ENCODE data around the gene ARHGAP28. TPM values are rescaled to one million over a fixed set of nuclear protein-coding genes. Genes with fewer than 3 reads are reported as not detected.
A peak's percentile ranks its signal among the peaks of the same experiment; 100 is the strongest.

ARHGAP28 gene
- polyA plus RNA-seq, 3 donors = 65.5 to 68.4 (median 66.7) TPM

DNA sequence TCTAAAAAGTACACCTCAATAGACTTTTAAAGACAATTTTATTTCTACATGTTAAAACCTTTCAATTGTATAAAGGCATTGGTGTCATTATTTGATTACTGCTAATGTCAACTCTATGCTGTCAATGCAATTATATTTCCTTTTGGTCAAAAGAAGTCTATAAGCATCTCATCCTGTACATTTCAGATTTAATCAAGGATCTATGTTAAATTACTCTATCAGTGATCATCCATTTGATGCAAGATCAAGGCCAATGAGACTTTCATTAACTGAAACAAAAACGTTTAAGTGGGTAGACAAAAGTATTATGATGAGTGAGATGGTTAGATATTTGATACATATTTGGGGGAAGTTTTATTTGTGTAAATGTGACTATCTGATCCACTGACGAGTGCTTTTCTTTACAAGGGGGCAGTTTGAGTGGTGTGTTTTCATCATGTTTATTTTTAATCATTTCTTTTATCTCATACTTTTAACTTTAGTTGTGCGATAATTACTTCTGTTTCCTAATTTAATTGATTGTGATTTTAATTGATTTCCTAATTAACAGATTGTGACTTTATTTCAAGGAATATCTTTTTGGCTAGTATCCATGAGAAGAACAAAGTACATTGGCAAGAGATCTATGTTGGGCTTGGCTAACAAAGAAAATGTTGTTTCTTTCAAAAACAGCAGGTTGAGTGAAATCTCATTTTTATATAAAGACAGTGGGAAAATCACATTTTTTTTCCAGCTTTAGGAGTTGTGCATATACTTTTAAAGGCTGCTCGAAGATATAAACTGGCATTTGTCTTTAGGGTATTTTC lies 1.1 kb downstream of the ARHGAP28 start:
- DNase-seq = no peak

DNA sequence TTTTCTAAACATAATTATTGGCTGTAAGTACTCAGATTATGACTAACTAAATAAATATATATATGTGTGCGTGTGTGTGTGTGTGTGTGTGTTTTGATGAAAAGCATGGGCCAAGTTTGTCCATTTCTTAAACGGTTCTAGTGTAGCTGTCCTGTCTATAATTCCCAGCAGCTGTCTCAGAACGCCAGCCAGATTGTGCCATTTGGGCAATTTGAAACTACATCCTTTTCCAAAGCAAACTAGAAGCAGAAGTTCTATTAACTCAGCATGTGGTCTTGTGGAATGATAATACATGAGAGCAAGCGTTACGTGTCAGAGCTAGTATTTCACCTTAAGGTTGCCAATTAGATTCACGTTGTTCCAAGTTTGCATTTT lies 1.7 kb downstream of the ARHGAP28 start:
- DNase-seq = no peak

DNA sequence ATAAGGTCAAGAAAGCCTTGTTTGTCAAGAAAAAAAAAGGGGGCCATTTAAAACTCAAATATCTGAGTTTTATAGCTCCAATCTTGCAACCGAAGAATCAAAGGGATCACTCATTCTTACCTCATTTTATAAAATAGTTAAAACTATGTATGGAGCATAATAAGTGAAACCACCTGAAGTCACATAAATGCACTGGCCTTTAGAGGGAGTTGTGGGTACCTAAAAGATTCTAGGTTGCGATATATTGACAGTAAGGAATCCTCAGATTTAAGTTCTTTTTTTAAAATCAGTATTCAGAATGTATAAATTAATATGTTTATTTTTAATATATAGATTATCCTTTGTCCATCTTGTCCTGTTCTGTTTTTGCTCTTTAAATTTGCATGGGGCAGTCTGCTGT lies 3.4 kb downstream of the ARHGAP28 start:
- no peak for DNase-seq

DNA sequence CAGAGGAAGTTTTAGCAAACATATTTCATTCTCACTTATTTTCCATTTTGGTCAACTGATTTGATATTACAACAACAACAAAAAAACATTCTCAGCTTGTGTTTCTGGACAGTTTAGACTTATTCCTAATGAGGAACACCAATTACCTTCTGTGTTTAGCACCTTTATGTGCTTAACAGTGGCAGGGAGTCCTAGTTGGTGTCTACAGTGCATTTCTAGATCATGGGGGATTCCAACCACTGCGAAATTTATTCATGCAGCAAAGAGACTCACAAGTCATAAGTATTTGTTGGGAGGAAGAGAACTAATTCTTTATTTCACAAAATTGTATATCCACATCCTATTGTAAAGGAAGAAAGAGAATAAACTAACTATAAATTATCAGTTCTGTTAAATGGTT lies 4.2 kb downstream of the ARHGAP28 start:
- no peak for DNase-seq

DNA sequence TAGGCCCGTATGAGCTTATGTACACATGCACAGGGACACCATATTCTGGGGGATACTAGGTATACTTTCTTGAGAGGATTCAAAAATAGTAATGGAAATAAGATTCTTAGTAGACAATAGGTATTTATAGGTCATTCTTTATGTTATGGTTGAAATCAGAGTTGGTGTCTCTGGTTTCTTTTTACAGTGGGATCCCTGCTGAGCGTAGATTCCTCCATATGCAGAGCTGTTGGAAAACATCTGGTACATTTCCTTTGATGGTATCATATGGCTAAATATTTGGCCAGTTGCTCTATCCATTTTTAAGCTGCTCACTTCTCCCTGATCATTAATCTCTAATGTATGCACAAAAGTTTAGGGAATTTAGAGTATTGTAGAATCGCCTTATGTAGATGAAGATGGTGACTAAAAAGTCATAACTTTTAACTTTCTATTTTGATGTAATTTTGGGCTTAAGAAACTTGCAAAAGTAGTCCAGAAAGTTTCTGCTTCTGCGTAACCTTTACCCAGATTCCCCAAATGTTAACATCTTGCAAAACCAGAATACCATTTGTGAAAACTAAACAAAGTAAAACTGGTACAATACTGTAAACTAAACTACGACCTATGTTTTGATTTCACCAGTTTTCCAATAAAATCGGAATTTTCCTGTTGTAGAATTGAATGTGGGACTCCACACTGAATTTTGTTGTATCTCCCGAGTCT lies 5.4 kb downstream of the ARHGAP28 start:
- no peak for DNase-seq

DNA sequence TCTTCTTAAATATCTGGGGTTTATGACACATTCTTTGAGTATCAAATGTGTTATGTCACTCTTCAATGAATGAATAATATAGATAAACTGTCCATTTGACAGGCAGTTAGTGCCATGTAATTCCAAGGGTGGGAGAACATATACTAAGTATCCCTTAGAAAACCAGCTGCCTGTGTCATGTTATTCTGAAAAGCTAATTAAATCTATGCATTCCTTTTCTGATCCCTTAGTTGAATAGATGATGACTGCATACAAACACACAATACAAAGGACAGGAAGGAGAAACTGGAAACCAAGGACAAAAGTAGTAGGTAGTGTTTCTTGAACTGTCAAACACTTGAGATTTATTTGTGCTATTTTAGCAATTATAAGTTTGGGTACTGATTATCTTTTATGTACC lies 8.3 kb downstream of the ARHGAP28 start:
- DNase-seq = no peak

DNA sequence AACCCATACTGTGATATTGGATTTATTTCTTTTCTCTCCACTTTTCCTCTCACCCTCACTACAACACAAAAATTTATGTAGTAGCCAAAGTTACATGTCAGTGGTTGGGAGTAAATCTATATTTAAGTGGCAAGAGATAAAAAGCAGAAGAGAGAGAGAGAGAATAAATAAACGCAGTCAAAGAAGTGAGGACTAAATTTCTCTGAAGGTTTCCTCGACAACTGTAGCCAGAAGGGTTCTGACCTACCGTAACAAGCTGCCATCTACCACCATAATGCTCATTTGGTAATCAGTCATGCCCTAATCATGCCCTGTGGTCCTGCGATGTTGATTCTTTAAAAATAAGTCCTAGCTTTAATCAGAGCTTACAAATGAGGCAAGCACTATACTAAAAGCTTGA lies 9.1 kb downstream of the ARHGAP28 start:
- DNase-seq = no peak

DNA sequence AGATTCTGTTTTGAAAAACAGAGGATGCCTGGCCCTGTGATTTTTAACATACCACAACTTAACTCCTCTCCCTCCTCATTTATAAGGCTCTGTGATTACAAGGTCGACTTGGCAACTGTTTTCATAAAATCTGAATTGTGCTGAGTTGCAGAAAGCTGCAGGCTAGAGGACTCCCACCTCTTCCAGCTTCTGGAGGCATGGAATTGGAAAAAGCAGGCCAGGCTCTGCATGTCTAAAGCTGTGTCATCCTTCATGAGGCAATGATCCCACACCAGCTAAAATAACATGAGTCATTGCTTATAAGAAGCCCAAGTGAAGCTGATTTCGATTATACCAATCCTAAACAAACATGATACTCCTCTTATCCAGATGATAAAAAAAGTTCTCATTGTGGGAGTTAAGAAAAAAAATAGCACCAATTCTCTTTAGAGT lies 11.7 kb downstream of the ARHGAP28 start:
- DNase-seq = peak; percentile 61

DNA sequence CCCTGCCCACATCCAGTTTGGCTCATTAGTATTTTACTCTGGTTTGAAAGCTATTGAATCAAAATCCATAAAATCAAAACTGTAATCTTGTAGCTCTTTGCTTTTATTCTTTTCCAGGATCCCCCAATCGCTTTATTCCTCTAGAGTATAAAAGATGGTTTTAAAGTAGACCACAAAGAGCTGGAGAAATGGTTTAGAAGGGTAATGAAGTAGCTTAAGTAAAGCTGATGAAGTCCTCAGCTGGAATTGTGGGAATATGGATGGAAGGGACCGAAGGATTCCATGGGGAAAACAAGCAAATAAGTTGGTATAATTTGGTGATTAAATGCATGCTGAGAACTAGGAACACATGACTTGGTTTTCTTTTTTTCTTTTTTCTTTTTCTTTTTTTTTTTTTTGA lies 12.3 kb downstream of the ARHGAP28 start:
- no peak for DNase-seq

DNA sequence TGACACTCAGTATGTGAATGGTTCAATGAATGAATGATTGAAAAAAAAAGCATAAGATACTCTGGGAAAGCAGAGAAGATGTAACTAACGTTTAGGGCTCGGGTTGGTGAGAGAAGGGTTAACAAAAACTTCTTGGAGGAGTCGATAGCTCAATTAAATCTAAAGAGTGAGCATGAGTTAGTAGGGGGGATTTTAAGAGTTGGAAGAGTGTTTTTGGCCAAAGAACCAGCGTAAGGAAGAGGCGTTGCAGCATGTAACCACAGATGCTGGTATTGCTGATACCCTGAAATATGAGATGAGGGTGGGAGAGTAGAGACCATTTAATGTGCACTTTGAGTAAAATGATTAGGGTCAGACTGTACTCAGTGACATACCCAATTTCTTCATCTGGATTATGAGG lies 14.5 kb downstream of the ARHGAP28 start:
- DNase-seq = no peak

DNA sequence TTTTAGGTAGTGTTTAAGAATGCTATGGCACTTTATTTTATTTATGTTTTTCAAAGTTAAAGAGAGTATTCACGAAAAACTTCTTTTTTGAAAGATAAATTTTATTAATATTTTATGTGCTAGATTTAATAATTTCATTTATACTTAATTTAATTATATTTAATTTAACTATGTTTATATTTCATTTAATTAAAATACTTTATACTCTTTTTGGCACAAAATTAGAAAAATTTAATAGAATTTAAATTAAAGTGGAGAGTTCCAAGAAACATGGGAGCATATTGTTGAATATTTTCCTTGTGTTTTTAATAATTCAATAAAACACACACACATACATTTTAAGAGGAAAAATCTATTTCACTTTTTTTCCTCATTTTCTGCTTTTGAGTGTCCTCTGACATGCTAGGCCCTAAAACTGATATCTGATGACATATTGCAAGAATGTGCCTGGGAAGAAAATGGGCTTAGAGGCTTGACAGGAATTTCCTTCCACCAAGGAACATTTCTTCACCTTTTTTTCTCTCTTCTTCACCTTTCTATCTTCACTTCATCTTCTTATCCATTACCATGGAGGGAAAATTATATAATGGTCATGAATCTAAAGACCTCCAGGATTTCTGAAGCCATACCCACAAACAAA lies 15.4 kb downstream of the ARHGAP28 start:
- DNase-seq = no peak

DNA sequence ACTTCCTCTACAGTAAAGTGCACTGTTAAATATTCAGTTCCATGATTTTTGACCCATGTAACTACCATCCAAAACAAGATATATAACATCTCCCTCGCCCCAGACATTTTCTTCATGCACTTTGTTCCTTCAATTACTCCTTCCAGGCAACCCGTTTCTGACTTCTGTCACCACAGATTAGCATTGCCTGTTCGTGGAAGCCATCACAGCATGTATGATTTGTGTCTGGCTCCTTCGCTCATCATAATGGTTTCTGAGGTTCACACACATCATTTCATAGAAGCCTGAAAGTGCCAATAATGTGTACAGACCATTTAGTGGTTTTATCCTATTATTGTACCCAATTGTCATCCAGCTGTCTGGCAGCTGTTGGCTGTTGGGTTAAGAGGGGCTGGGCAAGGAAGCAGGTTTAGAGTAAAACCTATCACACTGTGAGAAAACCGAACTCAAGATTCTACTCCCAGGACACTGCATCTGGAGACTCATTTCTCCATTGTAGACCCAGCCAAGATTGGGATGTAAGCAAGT lies 16.1 kb downstream of the ARHGAP28 start:
- no peak for DNase-seq

DNA sequence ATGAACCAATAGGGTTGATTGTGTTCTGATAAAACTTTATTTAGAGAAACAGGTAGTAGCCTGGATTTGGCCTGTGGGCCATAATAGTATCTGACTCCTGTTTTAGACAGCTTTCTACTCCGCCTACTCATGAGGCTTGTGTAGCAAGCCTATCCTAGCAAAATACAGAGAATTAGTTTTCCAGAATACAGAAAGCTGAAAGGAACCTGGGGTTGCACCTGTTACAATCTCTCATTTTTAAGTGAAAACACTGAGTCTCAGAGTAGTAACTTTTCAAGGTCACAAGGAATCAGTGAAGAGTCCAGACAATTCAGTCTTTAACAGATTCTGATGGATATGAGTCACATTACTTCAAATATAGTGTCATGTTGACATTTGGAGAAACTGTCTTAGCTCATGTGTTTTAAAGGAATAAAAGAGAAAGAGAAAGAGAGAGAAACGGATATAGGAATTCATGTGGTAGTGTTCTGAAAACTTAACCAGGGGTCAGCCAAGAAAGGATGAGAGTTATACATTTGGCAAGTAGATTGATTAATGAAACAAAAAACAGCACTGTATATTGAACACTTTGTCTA lies 17.0 kb downstream of the ARHGAP28 start:
- DNase-seq = no peak

DNA sequence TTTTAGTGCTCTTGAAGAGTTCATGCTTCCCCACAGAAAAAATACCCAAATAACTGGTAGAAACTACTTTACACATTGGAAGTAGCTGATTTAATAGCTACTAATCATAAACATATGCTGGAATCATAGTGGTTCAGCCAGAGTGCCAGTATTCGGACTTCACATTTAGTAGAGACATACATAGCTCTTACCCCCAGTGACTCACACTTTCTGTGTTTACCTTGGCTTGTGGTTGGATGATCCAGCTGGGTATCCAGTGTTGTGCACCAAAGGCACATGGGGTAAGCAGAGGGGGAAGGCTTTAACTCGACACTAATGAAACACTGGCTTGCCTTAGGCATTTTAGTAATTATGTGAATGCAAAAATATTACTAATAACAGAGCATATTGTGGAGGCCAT lies 18.1 kb downstream of the ARHGAP28 start:
- no peak for DNase-seq

DNA sequence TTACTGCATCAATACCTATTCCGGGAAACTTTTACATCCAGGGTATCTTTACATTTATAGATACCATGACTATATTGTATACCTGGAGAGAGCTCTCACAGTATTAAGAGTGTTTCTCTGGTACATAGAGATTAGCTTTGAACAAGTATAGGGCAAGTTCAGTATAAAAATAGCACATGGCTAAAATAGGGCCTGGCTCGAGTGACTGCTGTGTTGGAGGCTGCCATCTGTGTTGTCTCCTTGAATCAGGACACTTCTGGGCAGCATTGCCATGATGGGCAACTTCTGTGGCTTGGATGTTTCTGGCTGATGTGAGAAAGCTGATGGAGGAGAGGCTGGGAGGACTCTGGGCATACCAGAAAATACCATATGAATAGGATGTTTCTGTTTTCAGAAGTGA lies 18.7 kb downstream of the ARHGAP28 start:
- no peak for DNase-seq

DNA sequence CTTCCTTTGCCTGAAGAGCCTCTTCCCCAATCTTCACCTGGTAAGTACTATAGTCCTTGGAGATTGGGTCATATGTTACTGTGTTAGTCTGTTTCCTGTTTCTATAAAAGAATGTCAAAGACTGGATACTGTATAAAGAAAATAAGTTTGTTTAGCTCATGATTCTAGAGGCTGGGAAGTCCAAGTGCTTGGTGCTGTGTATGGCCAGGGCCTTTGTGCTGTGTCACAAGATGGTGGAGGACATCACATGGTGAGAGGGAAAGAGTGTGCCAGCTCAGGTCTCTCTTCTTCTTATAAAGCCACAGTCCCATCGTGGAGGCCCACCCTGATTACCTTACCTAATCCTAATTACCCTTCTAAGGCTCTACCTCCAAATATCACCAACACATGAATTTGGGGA lies 20.9 kb downstream of the ARHGAP28 start:
- no peak for DNase-seq

DNA sequence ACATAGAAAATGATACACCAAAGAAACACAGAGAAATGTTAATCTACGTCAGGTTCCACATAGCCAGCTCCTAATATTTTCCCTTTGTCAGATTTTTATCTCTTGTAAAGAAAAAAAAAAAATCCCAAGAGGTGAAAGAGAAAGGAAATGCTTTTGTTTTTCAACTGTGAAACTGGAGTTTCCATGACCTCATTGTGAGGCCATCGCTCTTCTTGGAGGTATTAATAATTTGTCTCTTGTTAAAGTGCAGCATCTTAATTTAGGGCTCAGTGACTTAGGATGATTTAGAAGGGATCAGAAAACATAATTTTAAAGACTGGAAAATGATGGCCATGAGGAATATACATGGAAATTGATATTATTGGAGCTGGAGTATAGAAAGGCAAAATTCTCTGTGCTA lies 21.7 kb downstream of the ARHGAP28 start:
- no peak for DNase-seq

DNA sequence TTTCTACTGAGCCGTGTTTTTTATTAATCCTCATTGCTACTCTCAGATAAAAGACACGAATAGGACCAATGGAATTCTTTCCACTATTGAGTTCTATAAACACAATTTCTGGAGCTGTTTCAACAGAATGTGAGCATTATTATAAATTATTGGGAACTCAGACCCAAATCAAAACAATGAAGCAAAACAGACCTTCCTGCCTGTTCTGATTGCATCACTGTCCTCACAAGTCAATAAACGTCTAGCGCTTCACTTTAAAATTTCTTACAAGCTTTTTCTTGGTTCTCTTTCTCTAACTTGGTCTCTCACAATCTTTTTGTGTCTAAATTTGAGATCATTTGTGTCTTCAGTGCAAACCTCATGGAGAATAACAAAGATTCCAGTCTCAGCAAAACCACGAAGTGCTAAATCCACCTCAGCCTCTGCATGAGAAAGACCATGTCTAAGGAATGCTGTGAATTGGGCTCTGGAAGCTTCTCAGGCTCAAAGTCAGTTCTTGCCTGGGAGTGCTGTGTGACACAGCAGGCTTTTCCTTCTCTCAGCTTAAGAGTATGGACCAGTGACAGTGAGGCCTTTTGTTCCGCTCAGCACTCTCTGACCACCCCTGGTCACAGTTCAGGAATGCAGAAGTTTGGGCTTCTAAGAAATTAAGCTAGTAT lies 22.8 kb downstream of the ARHGAP28 start:
- no peak for DNase-seq

DNA sequence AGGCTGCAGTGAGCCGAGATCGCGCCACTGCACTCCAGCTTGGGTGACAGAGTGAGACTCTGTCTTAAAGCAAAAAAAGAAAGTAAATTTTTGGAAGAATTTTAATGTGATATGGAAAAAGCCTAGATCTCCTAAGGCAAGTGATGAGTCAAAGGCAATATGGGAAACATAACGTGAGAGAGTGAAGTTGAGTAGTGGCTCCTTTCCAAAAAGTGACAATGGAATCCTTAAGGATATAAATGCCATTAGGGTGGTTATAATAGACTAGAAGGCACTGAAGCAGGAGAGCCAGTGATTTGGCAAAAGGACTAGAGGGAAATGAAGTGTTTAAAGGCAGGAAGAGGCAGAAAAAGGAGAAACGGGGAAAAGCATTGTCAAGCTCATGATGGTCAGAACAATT lies 25.6 kb downstream of the ARHGAP28 start:
- DNase-seq = no peak

DNA sequence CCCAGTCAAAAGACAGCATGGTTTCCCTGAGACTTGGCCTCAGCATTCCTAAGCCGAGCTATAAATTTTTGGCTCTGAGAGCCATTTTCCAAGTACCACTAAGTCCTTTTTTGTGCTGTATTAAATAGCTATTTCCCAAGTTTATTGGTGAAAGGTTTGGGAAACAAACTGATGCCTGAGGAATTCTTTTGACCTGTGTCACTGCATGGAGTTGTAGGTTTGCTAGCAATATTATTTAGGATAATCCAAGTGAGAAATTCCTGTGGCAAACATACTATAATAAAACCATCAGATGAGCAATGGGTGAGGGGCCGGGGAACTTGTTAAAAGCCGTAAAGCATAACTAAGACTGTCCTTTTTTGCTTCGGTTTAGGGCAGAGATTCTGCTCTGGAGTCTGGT lies 28.4 kb downstream of the ARHGAP28 start:
- no peak for DNase-seq

DNA sequence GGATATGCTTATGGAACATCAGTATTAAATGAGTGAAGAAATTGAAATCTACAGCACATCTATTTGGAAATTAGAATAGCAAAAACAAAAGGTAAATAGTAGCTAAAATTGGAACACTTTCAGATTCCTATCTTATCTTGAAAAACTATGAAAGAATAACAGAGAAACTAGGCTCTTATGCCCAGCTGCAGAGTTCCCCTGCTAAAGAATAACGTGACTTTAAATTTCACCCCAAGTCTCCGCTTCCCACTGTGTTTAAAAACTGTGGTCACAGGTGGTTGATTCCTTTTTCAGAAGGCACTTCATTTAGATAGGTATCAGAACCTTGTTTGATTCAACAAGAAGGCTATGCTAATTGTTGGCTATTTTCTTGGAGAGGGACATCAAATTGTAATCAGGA lies 30.1 kb downstream of the ARHGAP28 start:
- DNase-seq = no peak

DNA sequence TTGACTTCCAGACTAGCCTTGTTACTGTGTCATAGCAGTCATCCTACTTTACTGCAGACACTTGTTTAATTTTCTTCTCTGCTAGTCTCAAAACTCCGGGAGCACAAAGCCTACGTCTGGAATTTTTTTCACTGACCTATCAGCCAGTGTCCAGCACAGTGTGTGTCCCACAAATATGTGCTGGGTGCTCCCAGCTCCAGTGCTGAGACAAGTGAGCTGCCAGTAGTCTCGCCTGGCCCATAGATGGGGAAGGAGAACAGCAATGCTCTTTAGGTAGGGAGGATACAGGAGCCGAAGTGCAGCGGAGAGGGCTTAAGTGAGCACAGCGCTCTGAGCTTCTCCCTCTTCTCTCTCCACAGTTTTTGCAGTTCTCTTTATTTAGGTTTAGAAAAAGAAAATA lies 34.0 kb downstream of the ARHGAP28 start:
- no peak for DNase-seq

All from renal pelvis (tissue), 4 donors.